BJ (cell line): ENCODE measurements around the gene FUT1. TPM values are rescaled to one million over a fixed set of nuclear protein-coding genes. Genes with fewer than 3 reads are reported as not detected.

ENCODE experiments used
- CTCF ChIA-PET: fragments of 350-600 bp; formaldehyde crosslinking; extraction: SDS; loops from one replicate; lab custom pipeline; 2021; ENCODE audit warnings: antibody characterized with exemption, inconsistent platforms; lab: Yijun Ruan, JAX
- POLR2A ChIA-PET: fragments of 300-600 bp; sonication (Branson Sonifier 250); formaldehyde crosslinking; extraction: SDS; loops from one replicate; lab custom pipeline; 2021; ENCODE audit warnings: antibody characterized with exemption; lab: Charles Lee
- DNase-seq: peaks from one replicate; pipeline ENCODE4 v3.0.0-alpha.2; 2011; ENCODE audit warnings: low read depth
- H3K27me3 ChIP-seq: 2 replicates; pipeline ENCODE4 v1.6.0; 2011; ENCODE audit warnings: low read length; ENCODE audit not compliant: control insufficient read depth, insufficient read depth
- H3K36me3 ChIP-seq: 2 replicates; pipeline ENCODE4 v1.5.1; 2011; ENCODE audit warnings: low read length; ENCODE audit not compliant: control insufficient read depth, insufficient read depth
- H3K4me3 ChIP-seq: 2 replicates; pipeline ENCODE4 v1.5.1; 2011; ENCODE audit warnings: low read depth, mild to moderate bottlenecking, control low read depth, low read length
- polyA plus RNA-seq: library from polyadenylated mRNA; depleted of rRNA; stranded (reverse); fragments of >200 nt; gene quantifications from 2 replicates; pipeline ENCODE4 v1.2.3, GENCODE V29; 2011; rRNA removed
- small RNA-seq: library from RNA; depleted of rRNA; stranded (forward); fragments of <200 nt; gene quantifications from one replicate; pipeline ENCODE3, GENCODE V24; 2012; ENCODE audit warnings: low replicate concordance, low read depth; ENCODE audit not compliant: insufficient read length
- TF ChIP-seq, protein P1 (sequence below): IDR thresholded peaks from 2 replicates; pipeline ENCODE4 v1.5.1; 2011; ENCODE audit warnings: low read depth, mild to moderate bottlenecking, control low read depth, inconsistent platforms, low read length, moderate library complexity; ENCODE audit not compliant: insufficient read depth

The FUT1 gene
- polyA plus RNA-seq, 1 experiment: 0.37 TPM

DNA sequence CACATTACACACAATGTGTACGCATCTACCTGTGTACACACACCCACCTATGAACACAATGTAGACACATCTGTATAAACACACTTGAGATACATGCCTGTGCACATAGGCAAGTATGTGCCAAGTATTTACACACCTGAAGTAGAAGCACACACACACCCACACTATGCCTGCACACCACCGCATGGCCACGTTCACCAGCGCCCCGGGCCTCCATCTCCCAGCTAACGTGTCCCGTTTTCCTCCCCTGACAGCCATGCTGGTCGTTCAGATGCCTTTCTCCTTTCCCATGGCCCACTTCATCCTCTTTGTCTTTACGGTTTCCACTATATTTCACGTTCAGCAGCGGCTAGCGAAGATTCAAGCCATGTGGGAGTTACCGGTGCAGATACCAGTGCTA lies 49.7 kb downstream of the FUT1 start:
- DNase-seq: no peak
- TF ChIP-seq, protein P1, sequence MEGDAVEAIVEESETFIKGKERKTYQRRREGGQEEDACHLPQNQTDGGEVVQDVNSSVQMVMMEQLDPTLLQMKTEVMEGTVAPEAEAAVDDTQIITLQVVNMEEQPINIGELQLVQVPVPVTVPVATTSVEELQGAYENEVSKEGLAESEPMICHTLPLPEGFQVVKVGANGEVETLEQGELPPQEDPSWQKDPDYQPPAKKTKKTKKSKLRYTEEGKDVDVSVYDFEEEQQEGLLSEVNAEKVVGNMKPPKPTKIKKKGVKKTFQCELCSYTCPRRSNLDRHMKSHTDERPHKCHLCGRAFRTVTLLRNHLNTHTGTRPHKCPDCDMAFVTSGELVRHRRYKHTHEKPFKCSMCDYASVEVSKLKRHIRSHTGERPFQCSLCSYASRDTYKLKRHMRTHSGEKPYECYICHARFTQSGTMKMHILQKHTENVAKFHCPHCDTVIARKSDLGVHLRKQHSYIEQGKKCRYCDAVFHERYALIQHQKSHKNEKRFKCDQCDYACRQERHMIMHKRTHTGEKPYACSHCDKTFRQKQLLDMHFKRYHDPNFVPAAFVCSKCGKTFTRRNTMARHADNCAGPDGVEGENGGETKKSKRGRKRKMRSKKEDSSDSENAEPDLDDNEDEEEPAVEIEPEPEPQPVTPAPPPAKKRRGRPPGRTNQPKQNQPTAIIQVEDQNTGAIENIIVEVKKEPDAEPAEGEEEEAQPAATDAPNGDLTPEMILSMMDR: no peak
- POLR2A ChIA-PET: no interaction called here
- Histone ChIP-seq H3K36me3 (no peaks in the 10 kb centered on the region; the same call in 1 of the 2 replicates), H3K4me3 (no peak overlapping the region), H3K27me3 (no peaks in the 10 kb centered on the region; the same call in 1 of the 2 replicates)
- CTCF ChIA-PET: no interaction called here

GRCh38 chr19:48698046-48698445 lies 54.4 kb downstream of the FUT1 start:
- Histone ChIP-seq H3K4me3 (no peak overlapping the region), H3K36me3 (no peaks in the 10 kb centered on the region), H3K27me3 (peaks cover 3% of the 10 kb centered on the region)
- ChIA-PET CTCF (interaction anchor here (0.9 to 1.6 kb wide), 4 partner anchors 12 to 42 kb away, joined by 3 to 7 read pairs (median 4); no protein-coding TSS in a partner anchor), POLR2A (interaction anchor here (0.7 kb wide), 1 partner anchor 139 kb away, joined by 3 read pairs; no protein-coding TSS in a partner anchor)
- DNase-seq: peak; percentile 37
- TF ChIP-seq, protein P1: no peak

Small RNA genes within 50 kb of the gene (small RNA-seq; reads per million reads assigned to genes)
- gene RNU6-317P: not detected

Other genes with a start within 250 kb of the FUT1 start
- gene LMTK3, start 240.8 kb downstream of the FUT1 start, polyA plus RNA-seq: 0.04 TPM in 1 of 2 replicates, not detected in the other
- 0.25 TPM in 1 of 2 replicates, not detected in the other for gene SULT2B1, start 200.5 kb downstream of the FUT1 start, polyA plus RNA-seq
- not detected in 2 replicates for gene SPACA4, start 145.9 kb downstream of the FUT1 start, polyA plus RNA-seq
- gene FAM83E, start 137.6 kb downstream of the FUT1 start, polyA plus RNA-seq: 0.16 TPM in 1 of 2 replicates, not detected in the other
- 1,260 and 1,324 TPM in 2 replicates for gene RPL18, start 133.5 kb downstream of the FUT1 start, polyA plus RNA-seq
- 5.6 and 9.2 TPM in 2 replicates for gene SPHK2, start 133.1 kb downstream of the FUT1 start, polyA plus RNA-seq
- 4.3 and 5.3 TPM in 2 replicates for gene DBP, start 115.3 kb downstream of the FUT1 start, polyA plus RNA-seq
- gene CA11, start 106.5 kb downstream of the FUT1 start, polyA plus RNA-seq: 3.0 and 3.2 TPM in 2 replicates
- gene NTN5, start 79.6 kb downstream of the FUT1 start, polyA plus RNA-seq: 0.10 and 0.11 TPM in 2 replicates
- gene FUT2, start 56.7 kb downstream of the FUT1 start, polyA plus RNA-seq: not detected in 2 replicates
- 0.86 and 1.5 TPM in 2 replicates for gene MAMSTR, start 32.9 kb downstream of the FUT1 start, polyA plus RNA-seq
- 0.76 and 1.1 TPM in 2 replicates for gene RASIP1, start 12.0 kb downstream of the FUT1 start, polyA plus RNA-seq
- gene IZUMO1, start 5.7 kb downstream of the FUT1 start, polyA plus RNA-seq: not detected in 2 replicates
- not detected in 2 replicates for gene FGF21, start 2.9 kb upstream of the FUT1 start, polyA plus RNA-seq
- 32.1 and 52.2 TPM in 2 replicates for gene BCAT2, start 58.4 kb upstream of the FUT1 start, polyA plus RNA-seq
- 7.4 and 7.6 TPM in 2 replicates for gene HSD17B14, start 83.8 kb upstream of the FUT1 start, polyA plus RNA-seq
- gene PLEKHA4, start 116.0 kb upstream of the FUT1 start, polyA plus RNA-seq: 3.3 and 5.4 TPM in 2 replicates
- 24.7 and 43.0 TPM in 2 replicates for gene PPP1R15A, start 119.8 kb upstream of the FUT1 start, polyA plus RNA-seq
- 0.07 and 0.10 TPM in 2 replicates for gene TULP2, start 146.1 kb upstream of the FUT1 start, polyA plus RNA-seq
- gene NUCB1, start 147.7 kb upstream of the FUT1 start, polyA plus RNA-seq: 145 and 305 TPM in 2 replicates
- gene DHDH, start 181.1 kb upstream of the FUT1 start, polyA plus RNA-seq: not detected in 2 replicates
- 141 and 159 TPM in 2 replicates for gene BAX, start 202.2 kb upstream of the FUT1 start, polyA plus RNA-seq
- 2,664 and 3,340 TPM in 2 replicates for gene FTL, start 212.7 kb upstream of the FUT1 start, polyA plus RNA-seq
- 36.0 and 49.7 TPM in 2 replicates for gene GYS1, start 240.7 kb upstream of the FUT1 start, polyA plus RNA-seq
- gene RUVBL2, start 241.2 kb upstream of the FUT1 start, polyA plus RNA-seq: 138 and 221 TPM in 2 replicates